MCF 10A (cell line): ENCODE data around the gene D2HGDH. TPM values are rescaled to one million over a fixed set of nuclear protein-coding genes. Genes with fewer than 3 reads are reported as not detected.

Experiments used
- BruUV-seq: library from RNA; stranded (reverse); fragments of 400-500 nt; replicated peaks from 2 replicates; lab custom pipeline; 2021; lab: Mats Ljungman, UMichigan
- CTCF ChIA-PET: fragments of 300-600 bp; sonication (Branson Sonifier 250); formaldehyde crosslinking; extraction: SDS; loops from one replicate; lab custom pipeline; 2021; ENCODE audit warnings: antibody characterized with exemption, inconsistent platforms; lab: Yijun Ruan, JAX
- POLR2A ChIA-PET: fragments of 300-600, 350-650 bp; sonication (Branson Sonifier 250); formaldehyde crosslinking; extraction: SDS; loops from one replicate; lab custom pipeline; 2020; ENCODE audit warnings: antibody characterized with exemption, inconsistent platforms; lab: Yijun Ruan, JAX
- DNase-seq: peaks from one replicate; pipeline ENCODE4 v3.0.0-alpha.2; 2018; ENCODE audit not compliant: unreplicated experiment
- H3K27ac Mint-ChIP-seq: one replicate; pipeline ENCODE4 v1.8.0; 2022; ENCODE audit warnings: mild to moderate bottlenecking, low read depth, mixed read lengths; ENCODE audit not compliant: unreplicated experiment
- H3K27me3 Mint-ChIP-seq: one replicate; pipeline ENCODE4 v1.8.0; 2022; ENCODE audit warnings: mixed read lengths; ENCODE audit not compliant: insufficient read depth, unreplicated experiment
- H3K36me3 Mint-ChIP-seq: one replicate; pipeline ENCODE4 v1.8.0; 2022; ENCODE audit warnings: mild to moderate bottlenecking, moderate library complexity, mixed read lengths; ENCODE audit not compliant: insufficient read depth, unreplicated experiment
- H3K4me1 Mint-ChIP-seq: one replicate; pipeline ENCODE4 v1.8.0; 2022; ENCODE audit warnings: mixed read lengths; ENCODE audit not compliant: insufficient read depth, unreplicated experiment
- H3K4me3 Mint-ChIP-seq: one replicate; pipeline ENCODE4 v1.8.0; 2022; ENCODE audit warnings: mild to moderate bottlenecking, moderate library complexity, mixed read lengths; ENCODE audit not compliant: unreplicated experiment
- H3K9me3 Mint-ChIP-seq: one replicate; pipeline ENCODE4 v1.8.0; 2022; ENCODE audit warnings: mixed read lengths; ENCODE audit not compliant: unreplicated experiment
- intact Hi-C: fragments of 100-400 bp; cut with micrococcal nuclease; formaldehyde crosslinking; loops from 2 replicates; pipeline ENCODE4 v1.14.1; 2022
- total RNA-seq: library from RNA; stranded (reverse); gene quantifications from 2 replicates; pipeline ENCODE4 v1.2.3, GENCODE V29; 2022
- TF ChIP-seq, protein P1 (sequence below): fragments of 200-600 bp; IDR thresholded peaks from one replicate; pipeline ENCODE4 v1.8.0; 2022; ENCODE audit warnings: antibody characterized with exemption, mild to moderate bottlenecking; ENCODE audit not compliant: unreplicated experiment

Gene D2HGDH
- total RNA-seq, 1 experiment from 2014 or later = 41.5 TPM

DNA sequence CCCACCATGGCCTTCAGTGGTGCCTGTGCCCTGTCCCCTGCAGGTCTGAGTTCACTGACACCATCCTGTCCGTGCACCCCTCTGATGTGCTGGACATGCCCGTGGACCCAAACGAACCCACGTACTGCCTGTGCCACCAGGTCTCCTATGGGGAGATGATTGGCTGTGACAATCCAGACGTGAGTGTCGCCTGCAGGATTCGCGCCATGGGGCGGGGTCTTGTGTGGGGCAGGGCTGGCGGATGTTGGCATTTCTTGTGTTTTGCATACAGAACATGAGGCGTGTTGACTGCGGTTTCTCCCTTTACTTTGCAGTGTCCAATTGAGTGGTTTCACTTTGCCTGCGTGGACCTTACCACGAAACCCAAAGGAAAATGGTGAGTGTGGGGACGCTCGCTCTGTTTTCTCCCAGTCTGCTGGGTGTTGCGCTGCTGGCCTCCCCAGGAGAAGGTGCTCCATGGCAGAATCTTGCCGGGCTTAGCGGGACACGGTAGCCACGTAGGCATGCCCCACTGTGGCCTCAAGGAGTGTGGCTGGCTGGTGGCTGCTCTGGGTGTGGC, 11.5 kb upstream of the D2HGDH start:
- TF ChIP-seq, protein P1, sequence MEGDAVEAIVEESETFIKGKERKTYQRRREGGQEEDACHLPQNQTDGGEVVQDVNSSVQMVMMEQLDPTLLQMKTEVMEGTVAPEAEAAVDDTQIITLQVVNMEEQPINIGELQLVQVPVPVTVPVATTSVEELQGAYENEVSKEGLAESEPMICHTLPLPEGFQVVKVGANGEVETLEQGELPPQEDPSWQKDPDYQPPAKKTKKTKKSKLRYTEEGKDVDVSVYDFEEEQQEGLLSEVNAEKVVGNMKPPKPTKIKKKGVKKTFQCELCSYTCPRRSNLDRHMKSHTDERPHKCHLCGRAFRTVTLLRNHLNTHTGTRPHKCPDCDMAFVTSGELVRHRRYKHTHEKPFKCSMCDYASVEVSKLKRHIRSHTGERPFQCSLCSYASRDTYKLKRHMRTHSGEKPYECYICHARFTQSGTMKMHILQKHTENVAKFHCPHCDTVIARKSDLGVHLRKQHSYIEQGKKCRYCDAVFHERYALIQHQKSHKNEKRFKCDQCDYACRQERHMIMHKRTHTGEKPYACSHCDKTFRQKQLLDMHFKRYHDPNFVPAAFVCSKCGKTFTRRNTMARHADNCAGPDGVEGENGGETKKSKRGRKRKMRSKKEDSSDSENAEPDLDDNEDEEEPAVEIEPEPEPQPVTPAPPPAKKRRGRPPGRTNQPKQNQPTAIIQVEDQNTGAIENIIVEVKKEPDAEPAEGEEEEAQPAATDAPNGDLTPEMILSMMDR = no peak
- no peaks in the 10 kb centered on the region for H3K9me3 Mint-ChIP-seq
- H3K4me3 Mint-ChIP-seq = no peak overlapping the region
- no peak overlapping the region for H3K27ac Mint-ChIP-seq
- peaks cover 68% of the 10 kb centered on the region for H3K36me3 Mint-ChIP-seq
- no peaks in the 10 kb centered on the region for H3K4me1 Mint-ChIP-seq
- no peaks in the 10 kb centered on the region for H3K27me3 Mint-ChIP-seq
- BruUV-seq = no TSS peak
- DNase-seq = no peak
- intact Hi-C loops = no loop called here
- ChIA-PET POLR2A (no interaction called here), CTCF (no interaction called here)

DNA sequence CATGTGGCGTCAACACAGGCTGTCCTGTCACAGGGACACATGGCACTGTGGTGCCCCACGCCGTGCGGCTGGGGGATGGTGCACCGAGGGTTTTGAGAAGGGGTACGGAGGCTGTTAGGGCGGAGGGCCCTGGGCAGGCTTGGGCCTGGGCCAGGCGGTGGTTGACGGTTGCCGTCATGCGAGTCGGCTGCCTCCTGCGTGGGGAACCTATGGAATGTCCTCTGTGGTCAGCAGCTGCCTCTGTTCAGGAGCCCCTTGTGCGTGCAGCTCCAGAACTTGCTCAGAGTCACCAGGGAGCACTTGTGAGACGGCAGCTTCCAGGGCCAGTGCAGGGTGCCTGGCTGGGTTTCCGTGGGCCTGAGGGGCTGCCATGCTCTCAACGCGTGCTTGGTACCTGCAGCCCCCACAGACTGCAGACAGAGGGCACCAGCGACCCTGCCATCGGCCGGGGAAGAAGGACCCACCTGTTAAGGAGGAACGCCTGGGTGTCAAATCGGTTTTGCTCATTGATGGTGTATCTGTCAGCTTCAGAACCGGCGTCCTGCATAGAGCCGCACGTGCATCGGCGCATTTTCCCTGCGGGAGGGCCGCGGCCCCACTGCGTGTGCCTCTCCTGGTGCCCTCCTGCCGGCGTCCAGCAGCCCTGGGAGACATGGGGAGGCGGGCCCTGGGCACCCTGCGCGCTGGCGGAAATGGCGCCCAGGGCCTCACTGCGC, 10.0 kb upstream of the D2HGDH start:
- intact Hi-C loops = no loop called here
- POLR2A ChIA-PET = no interaction called here
- no TSS peak for BruUV-seq
- no peaks in the 10 kb centered on the region for H3K4me1 Mint-ChIP-seq
- H3K4me3 Mint-ChIP-seq = no peak overlapping the region
- no peaks in the 10 kb centered on the region for H3K27me3 Mint-ChIP-seq
- TF ChIP-seq, protein P1 = no peak
- H3K36me3 Mint-ChIP-seq = peaks cover 55% of the 10 kb centered on the region
- CTCF ChIA-PET = interaction anchor here (1.0 to 1.1 kb wide), 2 partner anchors 21 to 154 kb away, joined by 4 read pairs; no protein-coding TSS in a partner anchor
- DNase-seq = no peak
- no peaks in the 10 kb centered on the region for H3K9me3 Mint-ChIP-seq
- H3K27ac Mint-ChIP-seq = no peak overlapping the region

DNA sequence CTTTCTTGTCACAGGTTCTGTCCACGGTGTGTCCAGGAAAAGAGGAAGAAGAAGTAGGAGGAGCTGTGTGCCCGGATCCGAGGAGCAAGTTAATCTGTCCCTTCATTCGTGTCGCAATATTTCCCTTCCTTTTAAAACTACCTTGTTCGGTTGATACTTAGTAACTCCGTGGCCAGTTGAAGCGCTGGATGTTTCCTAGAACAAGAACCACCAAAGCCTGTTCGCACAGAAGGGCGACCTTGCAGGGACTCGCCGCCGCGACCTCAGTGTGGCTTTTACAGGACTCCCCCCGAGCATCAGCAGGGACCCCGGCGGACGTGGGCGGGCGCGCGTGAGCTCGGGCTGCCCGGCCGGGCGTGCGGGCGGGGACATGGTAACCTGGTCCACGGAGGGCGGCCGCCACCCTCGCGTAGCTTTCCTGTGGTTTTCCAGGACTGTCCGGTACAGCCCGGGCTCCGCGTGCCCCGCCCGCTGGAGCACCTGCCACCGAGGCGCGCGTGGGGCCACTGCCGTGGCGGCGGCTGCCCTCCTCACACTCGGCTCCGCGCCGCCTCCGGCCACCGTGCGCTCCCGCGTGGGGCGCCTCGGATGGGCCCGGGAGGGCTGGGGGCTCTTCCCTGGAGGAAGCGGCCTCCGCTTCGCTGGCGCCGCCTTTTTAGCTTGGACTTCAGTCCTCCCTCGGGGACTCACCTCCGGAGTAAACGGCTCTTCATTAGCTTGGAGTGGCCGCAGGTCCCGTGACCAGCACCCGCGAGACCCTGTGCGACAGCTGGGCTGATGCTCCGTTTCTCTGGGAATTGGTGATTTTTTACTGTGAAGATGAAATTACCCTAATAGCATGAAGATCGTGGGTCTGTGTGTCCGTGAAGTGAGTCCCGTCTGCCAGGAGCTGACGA, 9.2 kb upstream of the D2HGDH start:
- H3K27me3 Mint-ChIP-seq = no peaks in the 10 kb centered on the region
- TF ChIP-seq, protein P1 = no peak
- no peak for DNase-seq
- H3K4me1 Mint-ChIP-seq = no peaks in the 10 kb centered on the region
- ChIA-PET CTCF (interaction anchor here (0.6 to 1.1 kb wide), 3 partner anchors 22 to 874 kb away, joined by 3 to 4 read pairs (median 4); no protein-coding TSS in a partner anchor), POLR2A (no interaction called here)
- no peak overlapping the region for H3K4me3 Mint-ChIP-seq
- no peaks in the 10 kb centered on the region for H3K9me3 Mint-ChIP-seq
- intact Hi-C loops = no loop called here
- H3K36me3 Mint-ChIP-seq = peaks cover 56% of the 10 kb centered on the region
- no TSS peak for BruUV-seq
- no peak overlapping the region for H3K27ac Mint-ChIP-seq

DNA sequence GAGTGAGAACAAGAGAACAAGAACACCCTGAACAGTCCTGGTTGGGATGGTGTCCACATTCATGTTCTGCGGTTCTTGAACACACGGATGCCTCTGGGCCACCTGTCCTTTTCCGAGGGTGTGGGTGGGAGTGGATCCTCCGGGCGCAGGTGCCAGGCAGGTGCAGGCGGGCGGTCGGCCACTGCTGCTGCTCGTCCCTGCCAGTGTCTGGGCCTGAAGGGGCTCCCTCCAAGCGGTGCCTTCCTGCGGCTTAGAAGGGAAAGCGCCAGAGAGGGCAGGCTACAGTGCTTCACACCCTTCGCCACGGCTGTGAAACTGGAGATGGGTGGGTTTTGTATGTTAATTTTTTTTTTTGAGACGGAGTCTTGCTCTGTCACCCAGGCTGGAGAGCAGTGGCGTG, 8.0 kb upstream of the D2HGDH start:
- intact Hi-C loops = no loop called here
- ChIA-PET CTCF (no interaction called here), POLR2A (no interaction called here)
- BruUV-seq = no TSS peak
- Mint-ChIP-seq H3K4me3 (no peak overlapping the region), H3K9me3 (no peaks in the 10 kb centered on the region), H3K27ac (no peak overlapping the region), H3K27me3 (no peaks in the 10 kb centered on the region), H3K36me3 (peaks cover 50% of the 10 kb centered on the region), H3K4me1 (no peaks in the 10 kb centered on the region)
- DNase-seq = no peak
- TF ChIP-seq, protein P1 = no peak
